Sigmoid colon (tissue), 7 donors: ENCODE results near the gene NCOA7. TPM values are rescaled to one million over a fixed set of nuclear protein-coding genes. Genes with fewer than 3 reads are reported as not detected.

ENCODE experiments used
- DNase-seq: peaks from one replicate; pipeline ENCODE4 v3.0.0-alpha.2; 2019
- H3K27ac ChIP-seq, 4 donors: fragments of 200-600 bp; sonication (generic); one replicate each; pipeline ENCODE4 v1.5.1; 2016 to 2019; ENCODE audit warnings: mild to moderate bottlenecking in 1 of 4
- H3K27me3 ChIP-seq, 3 donors: fragments of 200-600 bp; sonication (generic); one replicate each; pipeline ENCODE4 v1.5.1; 2019; ENCODE audit warnings: mild to moderate bottlenecking in 1 of 3
- H3K36me3 ChIP-seq, 4 donors: fragments of 200-600 bp; sonication (generic); one replicate each; pipeline ENCODE4 v1.5.1; 2016 to 2019
- H3K4me1 ChIP-seq, 4 donors: fragments of 200-600 bp; sonication (generic); one replicate each; pipeline ENCODE4 v1.5.1; 2017 to 2019
- H3K4me3 ChIP-seq, 4 donors: fragments of 200-600 bp; sonication (generic); one replicate each; pipeline ENCODE4 v1.5.1; 2017 to 2019; ENCODE audit warnings: mild to moderate bottlenecking in 2 of 4, moderate library complexity in 1 of 4
- H3K9me3 ChIP-seq, 4 donors: fragments of 200-600 bp in 3 of 4; sonication (generic) in 3 of 4; one replicate each; pipeline versions ENCODE4 v1.5.1 to v1.6.1; 2013 to 2019
- EP300 ChIP-seq, 4 donors: sonication (generic); formaldehyde crosslinking; IDR thresholded peaks; one replicate each; pipeline ENCODE4 v1.6.1; 2017; ENCODE audit warnings: antibody characterized with exemption in 4 of 4
- POLR2A ChIP-seq, 2 donors: fragments of 450-650 bp; IDR thresholded peaks; one replicate each; pipeline ENCODE4 v1.6.1; 2016; ENCODE audit warnings: antibody characterized with exemption in 2 of 2, mild to moderate bottlenecking in 2 of 2, moderate library complexity in 2 of 2
- POLR2AphosphoS5 ChIP-seq, 4 donors: sonication (generic); formaldehyde crosslinking; IDR thresholded peaks; one replicate each; pipeline ENCODE4 v1.6.1; 2017; ENCODE audit warnings: antibody characterized with exemption in 4 of 4
- WGBS, 2 donors: extraction: QIAGEN DNeasy Blood & Tissue Kit; methylation state at CpG; one replicate each; pipeline ENCODE4 v1.1.7; 2013; 5-methylcytosine and 5-hydroxymethylcytosine counted together
- intact Hi-C: fragments of 100-400 bp; cut with DNase I; formaldehyde crosslinking; loops from one replicate; pipeline ENCODE4 v1.15.1; 2023
- polyA plus RNA-seq, 3 donors: library from polyadenylated mRNA; stranded (reverse); fragments of 200-250 nt; gene quantifications; one replicate each; pipeline ENCODE4 v1.2.3, GENCODE V29; 2013
- total RNA-seq, 4 donors: library from RNA; depleted of rRNA; stranded (reverse); fragments of >200 nt; gene quantifications; one replicate each; pipeline ENCODE4 v1.1.0, GENCODE V29; 2016
- TF ChIP-seq, protein P1 (sequence below), 4 experiments: fragments of 450-650 bp in 3 of 4; fragments of 200-600 bp in 1 of 4; IDR thresholded peaks; one replicate each; pipeline ENCODE4 v1.5.1; 2016 to 2019; ENCODE audit warnings: antibody characterized with exemption in 4 of 4, mild to moderate bottlenecking in 3 of 4, moderate library complexity in 2 of 4
- donor health status: healthy with polysubstance abuse.
- donor health status: Bipolar disorder and iron deficiency.
- donor health status: healthy.

NCOA7 gene
- total and polyA plus RNA-seq, 7 donors = 15.6 to 48.3 (median 27.5) TPM

DNA sequence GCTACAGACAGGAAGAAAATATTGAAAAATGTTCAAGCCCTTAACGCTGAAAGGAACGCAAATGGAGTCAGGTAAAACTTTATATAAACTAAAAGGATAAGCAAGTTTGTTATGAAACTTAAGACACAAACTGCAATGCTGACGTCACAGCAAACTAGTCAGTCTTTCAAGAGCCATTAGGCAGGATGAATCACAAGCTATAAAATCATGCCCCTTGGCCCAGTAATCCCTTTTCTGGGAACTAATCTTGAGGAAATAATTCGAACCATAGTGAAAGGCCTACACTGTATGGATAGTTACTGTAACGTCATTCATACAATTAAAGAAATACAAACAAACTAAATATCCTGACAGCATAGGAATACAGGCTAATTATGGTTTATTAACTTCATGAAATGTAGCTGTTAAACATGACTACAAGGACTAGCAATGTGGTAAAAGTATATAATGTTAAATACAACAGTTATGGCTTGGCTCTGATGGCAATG is 123.1 kb downstream of the NCOA7 start:
- intact Hi-C loops = no loop called here
- Histone ChIP-seq H3K27me3 (no peaks in the 10 kb centered on the region), H3K36me3 (peaks cover 0 to 40% (median 13%) of the 10 kb centered on the region in 4 donors), H3K27ac (peak overlapping the region in 1 of 4 donors; percentile 7), H3K9me3 (no peaks in the 10 kb centered on the region), H3K4me1 (no peaks in the 10 kb centered on the region), H3K4me3 (no peak overlapping the region)
- WGBS, 2 donors = 11 to 45% methylated on average over 5 of the region's 5 CpGs
- DNase-seq = no peak
- TF ChIP-seq EP300 (IDR thresholded peaks at IDR 0.05) (no peak), POLR2AphosphoS5 (IDR thresholded peaks at IDR 0.05) (peak in 2 of 4 donors; percentile 14 to 39), POLR2A (IDR thresholded peaks at IDR 0.05) (no peak)
- TF ChIP-seq, protein P1, sequence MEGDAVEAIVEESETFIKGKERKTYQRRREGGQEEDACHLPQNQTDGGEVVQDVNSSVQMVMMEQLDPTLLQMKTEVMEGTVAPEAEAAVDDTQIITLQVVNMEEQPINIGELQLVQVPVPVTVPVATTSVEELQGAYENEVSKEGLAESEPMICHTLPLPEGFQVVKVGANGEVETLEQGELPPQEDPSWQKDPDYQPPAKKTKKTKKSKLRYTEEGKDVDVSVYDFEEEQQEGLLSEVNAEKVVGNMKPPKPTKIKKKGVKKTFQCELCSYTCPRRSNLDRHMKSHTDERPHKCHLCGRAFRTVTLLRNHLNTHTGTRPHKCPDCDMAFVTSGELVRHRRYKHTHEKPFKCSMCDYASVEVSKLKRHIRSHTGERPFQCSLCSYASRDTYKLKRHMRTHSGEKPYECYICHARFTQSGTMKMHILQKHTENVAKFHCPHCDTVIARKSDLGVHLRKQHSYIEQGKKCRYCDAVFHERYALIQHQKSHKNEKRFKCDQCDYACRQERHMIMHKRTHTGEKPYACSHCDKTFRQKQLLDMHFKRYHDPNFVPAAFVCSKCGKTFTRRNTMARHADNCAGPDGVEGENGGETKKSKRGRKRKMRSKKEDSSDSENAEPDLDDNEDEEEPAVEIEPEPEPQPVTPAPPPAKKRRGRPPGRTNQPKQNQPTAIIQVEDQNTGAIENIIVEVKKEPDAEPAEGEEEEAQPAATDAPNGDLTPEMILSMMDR (IDR thresholded peaks at IDR 0.05) = no peak

GRCh38 chr6:125918230-125918629 is 127.5 kb downstream of the NCOA7 start:
- Histone ChIP-seq H3K27ac (peak overlapping the region; percentile 51 to 77 (median 65)), H3K4me1 (no peaks in the 10 kb centered on the region), H3K27me3 (no peaks in the 10 kb centered on the region), H3K9me3 (no peaks in the 10 kb centered on the region), H3K4me3 (no peak overlapping the region), H3K36me3 (peaks cover 0 to 61% (median 24%) of the 10 kb centered on the region in 4 donors)
- TF ChIP-seq POLR2A (IDR thresholded peaks at IDR 0.05) = no peak
- no peak for TF ChIP-seq EP300 (IDR thresholded peaks at IDR 0.05)
- TF ChIP-seq, protein P1 (IDR thresholded peaks at IDR 0.05) = no peak
- no peak for TF ChIP-seq POLR2AphosphoS5 (IDR thresholded peaks at IDR 0.05)
- no peak for DNase-seq
- WGBS, 2 donors = 21 to 62% methylated on average over 4 of the region's 4 CpGs
- intact Hi-C loops = no loop called here

- peak in 3 of 4 donors; percentile 7 to 67 (median 51) for TF ChIP-seq POLR2AphosphoS5 (IDR thresholded peaks at IDR 0.05)
- TF ChIP-seq, protein P1 (IDR thresholded peaks at IDR 0.05) = no peak
- no peak for TF ChIP-seq EP300 (IDR thresholded peaks at IDR 0.05)
- TF ChIP-seq POLR2A (IDR thresholded peaks at IDR 0.05) = peak in 1 of 2 donors; percentile 39
- Histone ChIP-seq H3K27ac (peak overlapping the region; percentile 51 to 77 (median 65)), H3K4me3 (peak overlapping the region in 2 of 4 donors; percentile 16 to 19), H3K36me3 (peaks cover 5 to 68% (median 26%) of the 10 kb centered on the region in 4 donors), H3K9me3 (no peaks in the 10 kb centered on the region), H3K4me1 (no peaks in the 10 kb centered on the region), H3K27me3 (no peaks in the 10 kb centered on the region)
- DNase-seq = peak; percentile 67
- intact Hi-C loops = no loop called here
- WGBS, 2 donors = 4 to 18% methylated on average over 13 of the region's 13 CpGs
Observed at GRCh38 chr6:125918681-125919566, 128.2 kb downstream of the NCOA7 start.

GRCh38 chr6:125919618-125920017 is 128.9 kb downstream of the NCOA7 start:
- Histone ChIP-seq H3K27me3 (no peaks in the 10 kb centered on the region), H3K4me1 (no peaks in the 10 kb centered on the region), H3K36me3 (peaks cover 5 to 75% (median 26%) of the 10 kb centered on the region in 4 donors), H3K4me3 (peak overlapping the region in 2 of 4 donors; percentile 16 to 19), H3K9me3 (no peaks in the 10 kb centered on the region), H3K27ac (peak overlapping the region; percentile 51 to 77 (median 65))
- TF ChIP-seq POLR2A (IDR thresholded peaks at IDR 0.05) = no peak
- no peak for TF ChIP-seq POLR2AphosphoS5 (IDR thresholded peaks at IDR 0.05)
- TF ChIP-seq EP300 (IDR thresholded peaks at IDR 0.05) = no peak
- TF ChIP-seq, protein P1 (IDR thresholded peaks at IDR 0.05) = no peak
- no peak for DNase-seq
- intact Hi-C loops = no loop called here
- WGBS, 2 donors = 6 to 45% methylated on average over 3 of the region's 3 CpGs
